Measurements from ENCODE around the gene STPG2.

DNA sequence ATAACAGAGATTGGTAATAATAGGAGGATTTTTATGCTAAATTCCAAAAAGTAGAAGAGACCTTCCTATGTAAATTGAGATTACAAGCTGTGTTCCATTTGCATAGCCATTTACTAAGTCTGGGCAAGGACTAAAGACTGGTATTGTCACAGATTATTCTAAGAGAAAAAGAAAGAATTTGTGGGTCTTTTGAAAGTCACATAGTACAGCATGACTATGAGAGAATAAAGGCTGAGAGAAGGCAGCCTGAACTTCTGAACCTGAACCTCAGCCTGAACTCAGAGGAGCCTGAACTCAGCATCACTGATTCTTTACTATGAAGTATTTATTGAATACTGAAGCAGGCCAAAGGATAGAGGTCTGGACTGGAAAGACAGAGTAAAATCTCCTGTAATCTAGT is 297.5 kb downstream of the STPG2 start:
- TF ChIP-seq, protein P1, sequence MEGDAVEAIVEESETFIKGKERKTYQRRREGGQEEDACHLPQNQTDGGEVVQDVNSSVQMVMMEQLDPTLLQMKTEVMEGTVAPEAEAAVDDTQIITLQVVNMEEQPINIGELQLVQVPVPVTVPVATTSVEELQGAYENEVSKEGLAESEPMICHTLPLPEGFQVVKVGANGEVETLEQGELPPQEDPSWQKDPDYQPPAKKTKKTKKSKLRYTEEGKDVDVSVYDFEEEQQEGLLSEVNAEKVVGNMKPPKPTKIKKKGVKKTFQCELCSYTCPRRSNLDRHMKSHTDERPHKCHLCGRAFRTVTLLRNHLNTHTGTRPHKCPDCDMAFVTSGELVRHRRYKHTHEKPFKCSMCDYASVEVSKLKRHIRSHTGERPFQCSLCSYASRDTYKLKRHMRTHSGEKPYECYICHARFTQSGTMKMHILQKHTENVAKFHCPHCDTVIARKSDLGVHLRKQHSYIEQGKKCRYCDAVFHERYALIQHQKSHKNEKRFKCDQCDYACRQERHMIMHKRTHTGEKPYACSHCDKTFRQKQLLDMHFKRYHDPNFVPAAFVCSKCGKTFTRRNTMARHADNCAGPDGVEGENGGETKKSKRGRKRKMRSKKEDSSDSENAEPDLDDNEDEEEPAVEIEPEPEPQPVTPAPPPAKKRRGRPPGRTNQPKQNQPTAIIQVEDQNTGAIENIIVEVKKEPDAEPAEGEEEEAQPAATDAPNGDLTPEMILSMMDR (IDR thresholded peaks at IDR 0.05): no peak
- no peak for TF ChIP-seq POLR2A (IDR thresholded peaks at IDR 0.05)

Data from prostate gland (tissue), 2 donors.